Type B pancreatic cell (in vitro differentiated cells): ENCODE data around the gene PRIMA1. TPM values are rescaled to one million over a fixed set of nuclear protein-coding genes. Genes with fewer than 3 reads are reported as not detected.

ENCODE experiments used
- DNase-seq: peaks from one replicate; pipeline ENCODE4 v3.0.0; 2021; ENCODE audit warnings: mixed read lengths; ENCODE audit not compliant: unreplicated experiment; ENCODE audit errors: extremely low spot score
- H3K27ac Mint-ChIP-seq: 2 replicates; pipeline ENCODE4 v1.8.0; 2021; ENCODE audit warnings: mild to moderate bottlenecking, mixed read lengths
- H3K27me3 Mint-ChIP-seq: 2 replicates; pipeline ENCODE4 v1.8.0; 2021; ENCODE audit warnings: mixed read lengths
- H3K36me3 Mint-ChIP-seq: 2 replicates; pipeline ENCODE4 v1.8.0; 2021; ENCODE audit warnings: mixed read lengths
- H3K4me1 Mint-ChIP-seq: one replicate; pipeline ENCODE4 v1.8.0; 2021; ENCODE audit warnings: mixed read lengths; ENCODE audit not compliant: unreplicated experiment
- H3K4me3 Mint-ChIP-seq: 2 replicates; pipeline ENCODE4 v1.8.0; 2021; ENCODE audit warnings: mild to moderate bottlenecking, mixed read lengths
- H3K9me3 Mint-ChIP-seq: 2 replicates; pipeline ENCODE4 v1.8.0; 2021; ENCODE audit warnings: mixed read lengths
- total RNA-seq: library from RNA; stranded (reverse); gene quantifications from 2 replicates; pipeline ENCODE4 v1.2.1, GENCODE V29; 2021; ENCODE audit warnings: low replicate concordance
- TF ChIP-seq, protein P1 (sequence below): fragments of 200-600 bp; sonication (generic); conservative IDR thresholded peaks from 2 replicates; pipeline ENCODE4 v1.5.0; 2021; ENCODE audit warnings: antibody characterized with exemption, mild to moderate bottlenecking

Gene PRIMA1
- total RNA-seq, 1 donor from 2014 or later = 1.7 TPM

DNA sequence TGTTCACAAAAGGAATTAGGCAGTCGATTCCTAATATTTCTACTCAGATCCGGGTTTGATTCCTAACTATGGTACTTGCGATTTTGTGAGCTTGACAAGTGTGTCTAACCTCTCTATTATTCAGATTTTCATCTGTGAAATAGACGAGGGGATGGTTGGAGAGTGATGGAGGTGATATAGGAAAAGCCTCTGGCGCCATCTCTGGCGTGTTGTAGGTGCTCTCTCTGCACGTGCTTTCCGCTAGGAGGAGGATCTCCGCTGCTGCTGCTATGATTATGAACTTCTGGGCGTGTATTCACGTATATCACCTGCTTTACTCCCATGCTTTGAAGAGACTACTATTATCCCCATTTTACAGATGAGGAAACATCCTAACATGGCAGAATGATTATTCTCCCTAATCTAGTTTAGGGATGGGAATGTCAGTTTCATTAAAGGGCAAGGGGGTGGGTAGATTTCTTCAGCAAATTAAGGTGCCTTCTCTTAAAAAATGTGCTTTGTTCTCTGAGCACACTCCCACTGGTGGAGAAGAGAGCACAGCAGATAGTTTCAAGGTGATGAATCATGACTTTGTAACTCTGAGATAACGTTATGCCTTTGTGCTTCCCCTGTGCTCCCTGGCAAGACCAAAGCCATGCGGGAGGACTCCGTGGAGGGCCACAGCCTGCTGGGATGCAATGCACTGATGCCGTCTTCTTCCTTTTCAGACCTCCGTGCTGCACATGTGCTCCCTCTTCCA, 97.1 kb downstream of the PRIMA1 start:
- DNase-seq = no peak
- Mint-ChIP-seq H3K4me3 (no peak overlapping the region), H3K36me3 (no peaks in the 10 kb centered on the region), H3K27ac (no peak overlapping the region), H3K27me3 (peaks cover 42% of the 10 kb centered on the region), H3K9me3 (peaks cover 3% of the 10 kb centered on the region), H3K4me1 (peaks cover 9% of the 10 kb centered on the region)
- TF ChIP-seq, protein P1, sequence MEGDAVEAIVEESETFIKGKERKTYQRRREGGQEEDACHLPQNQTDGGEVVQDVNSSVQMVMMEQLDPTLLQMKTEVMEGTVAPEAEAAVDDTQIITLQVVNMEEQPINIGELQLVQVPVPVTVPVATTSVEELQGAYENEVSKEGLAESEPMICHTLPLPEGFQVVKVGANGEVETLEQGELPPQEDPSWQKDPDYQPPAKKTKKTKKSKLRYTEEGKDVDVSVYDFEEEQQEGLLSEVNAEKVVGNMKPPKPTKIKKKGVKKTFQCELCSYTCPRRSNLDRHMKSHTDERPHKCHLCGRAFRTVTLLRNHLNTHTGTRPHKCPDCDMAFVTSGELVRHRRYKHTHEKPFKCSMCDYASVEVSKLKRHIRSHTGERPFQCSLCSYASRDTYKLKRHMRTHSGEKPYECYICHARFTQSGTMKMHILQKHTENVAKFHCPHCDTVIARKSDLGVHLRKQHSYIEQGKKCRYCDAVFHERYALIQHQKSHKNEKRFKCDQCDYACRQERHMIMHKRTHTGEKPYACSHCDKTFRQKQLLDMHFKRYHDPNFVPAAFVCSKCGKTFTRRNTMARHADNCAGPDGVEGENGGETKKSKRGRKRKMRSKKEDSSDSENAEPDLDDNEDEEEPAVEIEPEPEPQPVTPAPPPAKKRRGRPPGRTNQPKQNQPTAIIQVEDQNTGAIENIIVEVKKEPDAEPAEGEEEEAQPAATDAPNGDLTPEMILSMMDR = no peak

DNA sequence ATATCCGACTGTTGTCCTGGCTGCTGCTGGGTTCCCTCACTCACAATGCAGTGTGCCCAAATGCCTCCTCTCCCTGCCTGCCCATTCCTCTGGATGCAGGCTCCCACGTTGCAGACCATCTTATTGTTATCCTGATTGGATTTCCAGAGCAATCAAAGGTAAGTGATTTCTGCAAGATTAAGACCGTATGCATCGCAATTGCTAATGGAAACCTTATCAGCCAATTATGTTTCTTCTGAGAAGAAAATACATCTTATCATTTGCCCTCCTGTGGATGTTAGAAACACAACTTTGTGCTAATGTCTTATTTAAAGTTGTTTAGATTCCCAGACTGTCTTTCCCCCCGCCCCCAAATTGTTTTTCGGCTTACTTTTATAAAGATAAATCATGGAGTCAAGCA, 98.1 kb downstream of the PRIMA1 start:
- Mint-ChIP-seq H3K36me3 (no peaks in the 10 kb centered on the region), H3K4me1 (peaks cover 12% of the 10 kb centered on the region), H3K27me3 (peaks cover 46% of the 10 kb centered on the region), H3K27ac (no peak overlapping the region), H3K9me3 (no peaks in the 10 kb centered on the region), H3K4me3 (no peak overlapping the region)
- TF ChIP-seq, protein P1 = no peak
- DNase-seq = no peak

- no peak overlapping the region for H3K27ac Mint-ChIP-seq
These were observed 99.5 kb downstream of the PRIMA1 start for GRCh38 chr14:93688820-93689219.

GRCh38 chr14:93688239-93688666, 100.0 kb downstream of the PRIMA1 start:
- DNase-seq = no peak

More at GRCh38 chr14:93688820-93689219, 99.5 kb downstream of the PRIMA1 start:
- Mint-ChIP-seq H3K4me3 (no peak overlapping the region), H3K27me3 (peaks cover 43% of the 10 kb centered on the region), H3K9me3 (no peaks in the 10 kb centered on the region), H3K4me1 (peaks cover 12% of the 10 kb centered on the region), H3K36me3 (no peaks in the 10 kb centered on the region)
- no peak for DNase-seq
- TF ChIP-seq, protein P1 = no peak

GRCh38 chr14:93686268-93686667, 102.0 kb downstream of the PRIMA1 start:
- Mint-ChIP-seq H3K27me3 (peaks cover 45% of the 10 kb centered on the region), H3K36me3 (no peaks in the 10 kb centered on the region), H3K4me3 (no peak overlapping the region), H3K27ac (no peak overlapping the region), H3K9me3 (no peaks in the 10 kb centered on the region), H3K4me1 (peaks cover 12% of the 10 kb centered on the region)
- DNase-seq = no peak
- TF ChIP-seq, protein P1 = no peak

More at GRCh38 chr14:93688239-93688666, 100.0 kb downstream of the PRIMA1 start:
- H3K27ac Mint-ChIP-seq = no peak overlapping the region
- no peaks in the 10 kb centered on the region for H3K9me3 Mint-ChIP-seq
- peaks cover 43% of the 10 kb centered on the region for H3K27me3 Mint-ChIP-seq
- H3K4me3 Mint-ChIP-seq = no peak overlapping the region
- H3K4me1 Mint-ChIP-seq = peaks cover 12% of the 10 kb centered on the region
- TF ChIP-seq, protein P1 = no peak
- H3K36me3 Mint-ChIP-seq = no peaks in the 10 kb centered on the region
